ENCODE measurements around the gene REXO2. TPM values are rescaled to one million over a fixed set of nuclear protein-coding genes. Genes with fewer than 3 reads are reported as not detected.

REXO2 gene
- total and polyA plus RNA-seq, 2 of the 4 experiments (the other 2 are of a cell fraction), result 179 to 255 TPM

GRCh38 chr11:114433376-114433775 is 5.9 kb upstream of the REXO2 start:
- POLR2A ChIA-PET (ENCODE audit: unreplicated experiment), result no interaction called here
- no peak overlapping the region for H3K4ac ChIP-seq (ENCODE audit: low read depth, low read length)
- no peak overlapping the region for H2BK5ac ChIP-seq (ENCODE audit: low read depth, low read length, poor library complexity, severe bottlenecking)
- H3K79me1 ChIP-seq (ENCODE audit: low read depth in 1 of 2, low read length in 2 of 2), result peaks cover 0 to 2% of the 10 kb centered on the region in 2 experiments; a peak in 1 of 4 replicates
- no peak overlapping the region for H4K5ac ChIP-seq (ENCODE audit: low read depth, low read length)
- H3K4me1 ChIP-seq (ENCODE audit: control insufficient read depth, insufficient read depth, low read length), result no peaks in the 10 kb centered on the region
- no peak overlapping the region for H2BK20ac ChIP-seq (ENCODE audit: low read depth, low read length)
- intact Hi-C loops (cut with micrococcal nuclease) (no loop called here), dilution Hi-C loops (cut with HindIII; ENCODE audit: low sequenced_read_pairs, unreplicated experiment) (no loop called here), in situ Hi-C loops (cut with MboI; ENCODE audit: low sequenced_read_pairs) (no loop called here)
- H3K9me1 ChIP-seq (ENCODE audit: insufficient read depth, low read length), result 0 out of 2 replicates have a peak, but pooled peaks cover under 1% of the 10 kb centered on the region
- H3K56ac ChIP-seq (ENCODE audit: extremely low read depth, insufficient read depth, low read length), result no peak overlapping the region
- H3K36me3 ChIP-seq (ENCODE audit: control insufficient read depth, insufficient read depth, low read length), result no peaks in the 10 kb centered on the region
- CTCF ChIA-PET, result no interaction called here
- no peak overlapping the region for H2BK120ac ChIP-seq (ENCODE audit: low read depth, low read length)
- no peak for TF ChIP-seq ELK1 (IDR thresholded peaks at IDR 0.05; ENCODE audit: borderline replicate concordance, low read depth, low read length)
- no peak for TF ChIP-seq CTCF (conservative IDR thresholded peaks at IDR 0.05; ENCODE audit: low read depth, low read length)
- TF ChIP-seq MAFK (IDR thresholded peaks at IDR 0.05; ENCODE audit: low read depth, low read length), result no peak
- TF ChIP-seq BHLHE40 (IDR thresholded peaks at IDR 0.05; ENCODE audit: low read depth, low read length), result no peak
- no peak for TF ChIP-seq NFE2L2 (IDR thresholded peaks at IDR 0.05; ENCODE audit: low read depth, low read length)
- no peak for TF ChIP-seq RFX5 (IDR thresholded peaks at IDR 0.05; ENCODE audit: low read depth, low read length)
- TF ChIP-seq RCOR1 (IDR thresholded peaks at IDR 0.05; ENCODE audit: insufficient replicate concordance, low read length), result no peak
- no peak for TF ChIP-seq MAZ (IDR thresholded peaks at IDR 0.05; ENCODE audit: borderline replicate concordance, low read depth, low read length)
- no peak for TF ChIP-seq CHD1 (IDR thresholded peaks at IDR 0.05; ENCODE audit: low read depth, low read length)
- TF ChIP-seq MXI1 (IDR thresholded peaks at IDR 0.05; ENCODE audit: borderline replicate concordance, low read depth, low read length), result no peak
- no peak for TF ChIP-seq FOS (IDR thresholded peaks at IDR 0.05; ENCODE audit: low read depth, low read length)
- no peaks in the 10 kb centered on the region for H3K27me3 ChIP-seq (ENCODE audit: control insufficient read depth, insufficient read depth, low read length)
- H4K20me1 ChIP-seq (ENCODE audit: insufficient read depth, low read length), result no peaks in the 10 kb centered on the region
- no peak overlapping the region for H3K27ac ChIP-seq (ENCODE audit: insufficient read depth, low read length)
- no TSS peak for BruUV-seq (replicated peaks)
- H2AFZ ChIP-seq (replicated peaks; ENCODE audit: low read length, poor library complexity), result no peak overlapping the region
- ATAC-seq (ENCODE audit: low read depth) (no peak), DNase-seq (no peak)
- no peak overlapping the region for H2BK15ac ChIP-seq (ENCODE audit: low read depth, low read length)
- H2AK5ac ChIP-seq (ENCODE audit: low read depth, low read length), result no peak overlapping the region
- no peak overlapping the region for H3K4me3 ChIP-seq (ENCODE audit: insufficient read depth, low read depth, low read length)
- H3K14ac ChIP-seq (replicated peaks; ENCODE audit: low read depth, low read length), result no peak overlapping the region
- no peak overlapping the region for H3K23ac ChIP-seq (ENCODE audit: low read depth, low read length)
- WGBS, 2 experiments (ENCODE audit: extremely low coverage in 2 of 2, insufficient read length in 1 of 2), result no CpG with 5 or more reads among the region's 4 CpGs
- no peak overlapping the region for H3K9ac ChIP-seq (ENCODE audit: low read depth, low read length)
- no peak overlapping the region for H4K8ac ChIP-seq (ENCODE audit: low read depth in 2 of 2, low read length in 2 of 2)
- no peak overlapping the region for H2AK9ac ChIP-seq (replicated peaks; ENCODE audit: low read depth, low read length, poor library complexity)
- H4K91ac ChIP-seq (ENCODE audit: insufficient read depth, low read depth, low read length), result no peak overlapping the region
- H3K4me2 ChIP-seq (ENCODE audit: low read depth, low read length), result no peak overlapping the region
- H3K9me3 ChIP-seq (ENCODE audit: control insufficient read depth, insufficient read depth, low read length), result no peaks in the 10 kb centered on the region
- no peak overlapping the region for H3K18ac ChIP-seq (ENCODE audit: low read depth, low read length)
